ENCODE measurements around the gene UBE2J1.
"Not testable (repeated sequence)": the region's sequence is repeated elsewhere in the genome, so short reads cannot be mapped to it uniquely, and the experiment has no call there.

The UBE2J1 gene

DNA sequence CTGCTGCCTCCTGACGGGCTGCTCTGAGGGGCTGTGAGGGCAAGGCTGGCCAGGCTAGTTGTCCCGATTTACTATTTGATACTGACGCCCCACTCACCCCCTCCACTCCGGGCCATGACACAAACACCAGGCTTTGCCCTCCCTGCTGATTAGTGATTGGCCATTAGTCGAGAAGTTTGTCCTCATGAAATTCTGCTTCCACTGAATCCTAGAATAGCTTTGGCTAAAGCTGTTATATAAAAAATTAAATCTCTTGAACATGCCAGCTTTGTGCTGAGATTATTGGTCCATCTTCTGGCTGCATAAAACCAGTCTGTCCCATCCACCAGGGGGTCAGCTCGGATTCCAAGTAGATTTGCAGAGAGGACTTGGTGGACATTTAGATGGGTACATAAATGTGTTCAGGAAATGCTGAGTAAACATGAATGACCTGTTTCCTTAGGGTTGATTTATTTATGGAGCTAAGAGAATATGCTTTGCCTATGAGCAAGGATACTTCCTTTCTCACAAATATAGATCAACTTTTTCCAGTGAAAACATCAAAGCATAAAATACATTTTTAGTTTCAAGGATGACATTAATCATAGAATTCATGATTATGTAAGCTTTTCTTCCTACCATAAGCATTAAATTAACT is 37.2 kb downstream of the UBE2J1 start, which contains the start of gene GABRR2:
TSS of gene GABRR2 (minus strand) at position 51 of the 637 bp plus-strand sequence. CDS start 134 bp downstream, outside the sequence.
- no peak for DNase-seq

DNA sequence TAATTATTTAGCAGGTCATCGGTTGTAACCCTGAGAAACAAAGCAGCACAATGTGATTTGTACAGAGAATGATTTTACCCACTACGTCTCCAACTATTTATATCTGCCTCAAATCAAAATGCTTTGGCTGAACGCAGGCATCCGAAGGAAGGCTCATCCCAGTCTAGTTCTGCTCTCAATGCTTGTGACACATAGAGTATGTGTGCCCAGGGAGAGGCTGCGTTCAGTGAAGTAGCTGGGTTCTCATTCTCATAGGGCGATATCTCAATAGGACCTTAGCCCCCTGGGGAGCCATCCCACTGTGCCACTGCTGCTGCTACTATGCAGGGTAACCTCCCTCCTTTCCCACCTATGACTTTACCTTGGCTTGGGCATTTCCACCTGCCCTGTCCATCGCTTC is 37.8 kb downstream of the UBE2J1 start:
- no peak for DNase-seq

DNA sequence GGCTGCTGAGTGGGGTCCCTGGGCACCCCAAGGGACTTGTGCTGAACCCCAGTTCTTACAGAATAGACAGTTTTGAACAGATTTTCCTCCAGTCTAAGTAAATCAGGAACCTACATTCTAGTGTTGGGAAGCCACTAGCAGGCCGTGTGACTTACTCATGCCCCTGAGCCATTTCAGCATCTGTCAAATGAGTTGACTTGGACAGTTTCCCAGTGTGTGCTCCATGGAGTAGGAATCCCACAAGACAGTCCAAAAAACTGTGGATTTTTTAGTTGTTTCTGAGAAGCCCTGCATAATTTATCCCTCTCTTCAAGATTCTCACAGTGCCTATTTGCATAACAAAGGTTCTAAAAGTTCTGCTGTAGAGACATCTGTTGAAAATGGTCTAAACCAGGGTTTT is 39.5 kb downstream of the UBE2J1 start:
- no peak for DNase-seq

DNA sequence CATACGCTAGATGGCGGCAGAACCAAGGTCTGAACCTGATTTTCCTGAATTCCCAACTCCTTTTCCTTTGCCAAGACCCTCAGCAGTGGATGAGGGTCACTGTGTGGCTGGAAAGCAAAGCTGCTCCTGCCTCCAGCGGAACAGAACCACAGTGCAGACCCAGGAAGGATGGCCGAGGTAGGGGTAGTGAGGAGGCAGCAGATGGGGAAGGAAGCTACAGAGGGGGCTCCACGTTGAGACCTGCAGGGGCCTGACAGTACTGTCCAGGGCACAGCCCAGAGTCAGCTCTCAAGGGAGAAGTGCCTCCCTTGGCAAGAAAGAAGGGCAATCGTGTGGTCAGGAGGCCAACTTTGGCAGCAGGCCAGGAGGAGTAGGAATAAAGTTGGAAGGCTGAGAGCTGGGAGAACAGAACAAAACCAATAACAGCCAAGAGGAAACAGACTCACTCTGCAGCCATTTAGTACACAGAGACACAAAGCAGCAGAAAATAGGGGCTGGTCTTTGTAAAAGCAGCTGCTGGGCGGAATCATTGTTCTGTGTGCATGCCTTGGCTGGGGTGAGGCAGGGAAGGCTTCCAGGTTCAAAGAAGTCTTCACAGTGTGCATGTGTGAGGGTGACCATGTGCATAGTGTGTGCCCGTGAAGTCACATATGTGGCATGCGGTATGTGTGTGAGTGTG is 40.5 kb downstream of the UBE2J1 start:
- DNase-seq = no peak

DNA sequence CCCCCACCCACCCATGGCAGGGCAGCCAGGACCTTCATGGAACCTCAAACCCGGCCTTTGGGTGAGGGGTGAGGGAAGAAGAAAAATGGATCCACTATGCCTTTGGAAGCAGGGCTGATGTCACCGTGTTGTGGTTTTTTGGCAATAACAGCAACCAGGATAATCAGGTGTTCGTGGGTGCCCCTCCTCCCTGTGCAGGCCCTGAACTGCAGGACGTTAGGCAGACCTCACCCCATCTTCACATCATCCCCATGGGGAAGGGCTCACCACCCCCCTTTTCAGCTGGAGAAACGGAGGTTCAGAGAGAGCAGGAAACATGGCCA is 41.0 kb downstream of the UBE2J1 start:
- DNase-seq = no peak

DNA sequence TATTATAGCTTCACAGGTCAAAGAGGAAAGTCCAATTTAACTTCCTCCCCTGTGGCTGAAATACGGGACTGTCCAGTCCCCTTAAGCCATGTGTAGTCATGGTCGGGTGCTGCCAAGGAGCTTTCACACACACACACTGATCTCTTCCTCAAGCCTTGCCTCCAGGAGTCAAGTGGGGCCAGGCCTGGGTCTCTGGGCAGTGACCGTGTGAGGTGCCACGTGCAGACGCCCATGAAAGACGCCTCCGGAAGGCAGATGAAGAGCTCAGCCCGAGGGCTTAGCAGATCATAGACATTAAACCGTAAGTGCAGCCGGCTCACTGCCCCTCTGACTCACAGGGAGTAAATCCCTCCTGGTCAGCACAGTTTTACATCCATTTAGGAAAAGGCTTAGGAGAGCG is 41.6 kb downstream of the UBE2J1 start:
- no peak for DNase-seq

DNA sequence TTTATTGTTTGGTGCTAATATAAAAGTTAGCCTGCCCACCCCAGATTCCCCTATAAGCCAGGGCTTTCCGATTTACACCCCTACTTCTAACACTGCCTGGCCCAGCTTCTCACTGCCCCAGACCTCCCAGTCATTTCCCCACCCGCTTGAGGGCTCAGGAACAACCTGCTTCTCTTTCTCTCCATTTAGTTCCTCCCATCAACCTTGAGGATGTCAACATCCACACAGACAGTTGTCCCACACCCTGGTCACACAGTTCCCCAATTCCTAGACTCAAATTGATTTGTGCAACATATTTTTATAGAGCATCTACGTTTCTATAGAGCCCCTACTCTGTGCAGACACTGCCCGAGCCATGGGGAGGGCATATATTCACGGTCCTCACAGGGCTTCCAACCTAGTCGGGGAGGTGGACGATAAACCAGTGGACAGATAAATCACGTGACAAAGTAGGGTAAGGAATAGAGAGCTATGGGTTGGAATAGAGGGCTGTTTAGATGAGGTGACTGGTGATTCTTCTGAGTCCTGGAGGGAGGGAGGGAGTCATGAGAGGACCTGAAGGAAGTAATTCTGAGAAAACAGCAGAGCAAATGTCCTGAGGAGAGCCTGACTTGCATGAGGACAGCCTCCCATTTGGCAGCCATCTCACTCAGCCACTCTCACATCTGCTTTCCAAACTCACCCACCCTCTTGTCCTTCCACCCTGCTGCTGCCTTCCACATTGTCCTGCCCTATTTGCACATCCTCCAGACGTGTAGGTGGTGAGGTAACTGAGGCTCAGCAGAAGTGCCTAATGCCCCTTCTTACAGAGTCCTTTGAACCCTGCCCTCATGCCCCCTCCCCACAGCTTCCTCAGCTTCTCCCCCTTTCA is 43.8 kb downstream of the UBE2J1 start:
- DNase-seq = no peak

DNA sequence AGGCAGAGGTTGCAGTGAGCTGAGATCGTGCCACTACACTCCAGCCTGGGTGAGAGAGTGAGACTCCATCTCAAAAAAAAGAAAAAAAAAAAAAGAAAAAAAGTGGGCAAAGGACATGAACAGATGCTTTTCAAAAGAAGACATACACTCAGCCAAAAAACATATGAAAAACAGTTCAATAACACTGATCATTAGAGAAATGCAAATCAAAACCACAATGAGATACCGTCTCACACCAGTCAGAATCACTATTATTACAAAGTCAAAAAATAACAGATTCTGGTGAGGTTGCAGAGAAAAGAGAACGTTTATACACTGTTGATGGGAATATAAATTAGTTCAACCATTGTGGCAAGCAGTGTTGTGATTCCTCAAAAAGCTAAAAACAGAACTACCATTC is 48.0 kb downstream of the UBE2J1 start:
- DNase-seq = not testable (repeated sequence)

DNA sequence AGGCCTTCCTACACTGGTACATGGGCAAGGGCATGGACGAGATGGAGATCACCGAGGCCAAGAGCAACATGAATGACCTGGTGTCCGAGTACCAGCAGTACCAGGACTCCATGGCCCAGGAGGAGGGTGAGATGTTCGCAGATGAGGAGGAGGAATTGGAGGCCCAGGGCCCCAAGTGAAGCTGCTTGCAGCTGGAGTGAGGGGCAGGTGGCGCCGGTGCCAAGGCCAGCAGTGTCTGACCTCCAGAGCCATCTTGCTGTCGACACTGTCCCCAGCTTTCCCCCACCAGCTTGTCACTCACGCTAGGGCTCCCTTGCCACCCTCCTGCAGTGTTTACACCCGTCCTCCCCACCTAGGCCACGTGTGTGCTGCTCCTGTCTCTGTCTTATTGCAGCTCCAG is 49.6 kb downstream of the UBE2J1 start:
- DNase-seq = no peak

DNA sequence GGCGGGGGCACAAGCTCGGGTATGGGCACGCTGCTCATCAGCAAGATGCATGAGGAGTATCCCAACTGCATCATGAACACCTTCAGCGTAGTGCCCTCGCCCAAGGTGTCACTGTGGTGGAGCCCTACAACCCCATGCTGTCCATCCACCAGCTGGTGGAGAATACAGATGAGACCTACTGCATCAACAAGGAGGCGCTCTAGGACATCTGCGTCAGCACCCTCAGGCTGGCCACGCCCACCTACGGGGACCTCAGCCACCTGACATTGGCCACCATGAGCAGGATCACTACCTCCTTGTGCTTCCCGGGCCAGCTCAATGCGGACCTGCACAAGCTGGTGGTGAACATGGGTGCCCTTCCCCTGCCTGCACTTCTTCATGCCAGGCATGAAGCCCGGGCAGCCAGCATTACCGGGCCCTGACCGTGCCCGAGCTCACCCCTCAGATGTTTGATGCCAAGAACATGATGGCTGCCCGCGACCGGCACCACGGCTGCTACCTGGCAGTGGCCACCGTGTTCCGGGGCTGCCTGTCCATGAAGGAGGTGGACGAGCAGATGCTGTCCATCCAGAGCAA is 50.2 kb downstream of the UBE2J1 start:
- DNase-seq = no peak

DNA sequence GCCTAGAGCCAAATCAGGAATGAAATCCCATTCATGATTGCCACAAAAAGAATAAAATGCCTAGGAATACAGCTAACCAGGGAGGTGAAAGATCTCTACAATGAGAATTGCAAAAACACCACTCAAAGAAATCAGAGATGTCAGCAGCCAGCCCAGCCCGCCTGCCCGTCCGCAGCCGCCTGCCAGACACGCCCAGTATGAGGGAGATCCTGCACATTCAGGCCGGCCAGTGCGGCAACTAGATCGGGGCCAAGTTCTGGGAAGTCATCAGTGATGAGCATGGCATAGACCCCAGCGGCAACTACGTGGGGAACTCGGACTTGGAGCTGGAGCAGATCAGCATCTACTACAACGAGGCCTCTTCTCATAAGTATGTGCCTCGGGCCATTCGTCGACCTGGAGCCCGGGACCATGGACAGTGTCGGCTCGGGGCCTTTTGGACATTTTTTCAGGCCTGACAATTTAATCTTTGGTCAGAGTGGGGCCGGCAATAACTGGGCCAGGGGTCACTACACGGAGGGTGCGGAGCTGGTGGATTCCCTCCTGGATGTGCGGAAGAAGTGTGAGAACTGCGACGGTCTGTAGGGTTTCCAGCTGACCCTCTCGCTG is 50.8 kb downstream of the UBE2J1 start:
- no peak for DNase-seq

DNA sequence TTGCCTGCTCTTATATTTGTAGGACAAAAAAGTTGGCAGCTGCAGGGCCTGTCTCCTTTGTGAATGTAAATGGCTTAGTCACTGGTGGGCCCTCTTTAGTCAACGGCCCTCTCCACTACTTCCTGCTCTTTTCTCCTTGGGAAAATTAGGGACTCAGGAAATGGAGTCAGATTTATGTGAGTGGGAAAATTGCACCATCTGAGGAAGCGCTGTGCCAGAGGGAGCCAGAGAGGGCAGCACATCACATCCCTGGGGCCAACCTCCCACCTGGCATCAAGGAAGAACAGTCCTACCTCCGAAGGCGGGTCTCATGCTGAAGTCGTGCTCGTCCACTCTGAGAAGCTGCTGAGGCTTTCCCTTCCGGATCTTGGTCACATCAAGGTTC is 53.1 kb downstream of the UBE2J1 start:
- DNase-seq = no peak

DNA sequence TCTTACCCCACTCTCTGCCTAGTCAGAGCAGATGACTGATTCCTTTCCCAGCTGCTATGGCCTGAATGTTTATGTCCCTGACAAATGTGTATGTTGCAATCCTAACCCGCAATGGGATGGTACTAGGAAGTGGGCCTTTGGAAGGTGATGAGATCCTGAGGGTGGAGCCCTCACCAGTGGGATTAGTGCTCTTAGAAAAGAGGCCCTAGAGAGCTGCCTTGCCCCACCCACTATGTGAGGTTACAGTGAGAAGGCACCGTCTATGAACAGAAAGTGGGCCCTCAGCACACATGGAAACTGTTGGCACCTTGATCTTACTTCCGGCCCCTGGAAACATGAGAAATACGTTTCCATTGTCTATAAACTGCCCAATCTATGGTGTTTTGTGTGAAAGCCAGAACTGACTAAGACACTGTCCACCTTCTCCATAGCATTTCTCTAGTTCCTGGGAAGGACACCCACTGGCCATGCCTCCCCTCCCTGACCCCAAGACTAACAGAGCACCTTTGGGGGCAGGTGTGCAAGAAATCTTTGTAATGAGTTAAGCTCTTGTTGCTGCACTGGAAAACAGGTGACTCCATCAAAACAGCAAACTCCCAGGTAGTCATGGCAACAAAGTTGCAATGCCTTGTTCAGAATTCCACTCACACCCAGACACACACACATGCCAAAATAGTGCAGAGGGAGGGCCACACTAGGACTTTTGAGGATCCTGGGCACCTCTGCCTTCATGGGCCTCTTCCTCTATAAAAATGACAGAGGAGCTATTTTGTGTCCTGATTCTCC is 53.6 kb downstream of the UBE2J1 start:
- no peak for DNase-seq

DNA sequence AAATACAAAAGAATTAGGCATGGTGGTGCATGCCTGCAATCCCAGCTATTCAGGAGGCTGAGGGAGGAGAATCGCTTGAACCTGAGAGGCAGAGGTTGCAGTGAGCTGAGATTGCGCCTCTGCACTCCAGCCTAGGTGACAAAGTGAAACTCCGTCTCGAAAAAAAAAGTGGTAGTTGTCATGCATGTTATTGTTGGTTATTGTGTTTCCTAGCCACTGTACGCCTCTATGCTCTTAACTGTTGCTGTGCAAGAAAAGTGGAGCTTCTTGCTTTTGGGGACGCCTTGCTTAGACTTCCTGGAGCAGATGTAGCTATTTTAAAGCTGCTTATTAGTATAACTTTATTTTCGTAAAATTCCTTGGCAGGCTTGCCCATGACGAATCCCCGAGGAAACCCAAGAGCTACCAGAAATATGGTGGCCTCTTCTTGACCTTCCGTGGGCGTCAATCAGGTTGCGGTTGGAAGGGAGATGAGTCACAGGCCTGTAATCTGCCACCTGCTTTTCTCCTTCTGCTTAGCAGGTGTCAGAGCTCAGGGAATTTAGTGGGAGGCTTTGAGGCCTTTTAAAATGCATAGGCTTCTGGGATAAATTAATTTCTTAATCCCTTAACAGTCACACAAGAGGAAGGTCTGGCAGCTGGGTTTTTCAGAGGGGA is 54.7 kb downstream of the UBE2J1 start:
- no peak for DNase-seq

DNA sequence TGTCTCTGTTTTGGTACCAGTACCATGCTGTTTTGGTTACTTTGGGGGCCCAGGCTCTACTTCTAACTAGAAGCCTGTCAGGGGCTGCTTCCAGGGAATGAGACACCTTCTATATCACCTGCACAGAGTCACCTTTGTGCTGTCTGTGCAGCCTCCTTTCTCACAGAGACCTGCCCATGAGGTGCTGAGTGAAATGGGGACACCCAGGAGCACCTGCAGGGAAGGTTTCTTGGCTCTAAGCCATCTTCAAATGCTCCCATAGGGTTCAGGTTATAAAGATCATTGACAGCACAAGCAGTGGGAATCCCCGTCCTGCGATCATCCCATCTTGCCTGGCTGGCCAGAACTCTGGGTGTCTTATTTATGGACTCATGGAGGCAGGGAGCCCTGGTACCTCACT is 56.5 kb downstream of the UBE2J1 start:
- DNase-seq = no peak

DNA sequence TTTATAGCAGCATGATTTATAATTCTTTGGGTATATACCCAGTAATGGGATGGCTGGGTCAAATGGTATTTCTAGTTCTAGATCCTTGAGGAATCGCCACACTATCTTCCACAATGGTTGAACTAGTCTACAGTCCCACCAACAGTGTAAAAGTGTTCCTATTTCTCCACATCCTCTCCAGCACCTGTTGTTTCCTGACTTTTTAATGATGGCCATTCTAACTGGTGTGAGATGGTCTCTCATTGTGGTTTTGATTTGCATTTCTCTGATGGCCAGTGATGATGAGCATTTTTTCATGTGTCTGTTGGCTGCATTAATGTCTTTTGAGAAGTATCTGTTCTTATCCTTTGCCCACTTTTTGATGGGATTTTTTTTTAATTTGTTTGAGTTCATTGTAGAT is 57.4 kb downstream of the UBE2J1 start:
- not testable (repeated sequence) for DNase-seq

DNA sequence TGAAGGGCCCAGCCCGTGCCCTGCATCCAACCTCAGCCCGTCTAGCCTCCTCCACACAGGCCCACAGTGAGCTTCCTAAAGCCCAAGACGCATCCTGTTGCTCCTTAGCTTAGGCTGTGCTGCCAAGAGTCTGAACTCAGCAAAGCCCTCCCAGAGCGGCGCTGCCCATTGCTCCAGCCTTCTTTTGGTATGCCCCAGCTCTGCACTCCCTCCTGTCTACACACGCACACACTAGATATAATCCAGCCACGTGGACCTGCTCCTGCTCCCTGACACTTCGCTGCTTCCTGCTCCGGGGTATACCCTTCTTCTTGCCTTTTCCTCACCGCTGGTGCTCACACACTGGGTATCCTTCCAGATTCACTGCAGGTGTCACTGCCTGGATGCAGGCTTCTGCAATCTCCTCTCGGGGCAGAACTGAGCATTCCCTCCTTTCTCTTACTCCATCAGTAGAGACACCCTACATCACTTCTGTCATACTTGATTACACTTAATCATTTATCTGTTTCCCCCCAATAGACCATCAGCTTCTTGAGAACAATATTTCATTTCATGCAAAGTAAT is 61.2 kb downstream of the UBE2J1 start:
- no peak for DNase-seq

DNA sequence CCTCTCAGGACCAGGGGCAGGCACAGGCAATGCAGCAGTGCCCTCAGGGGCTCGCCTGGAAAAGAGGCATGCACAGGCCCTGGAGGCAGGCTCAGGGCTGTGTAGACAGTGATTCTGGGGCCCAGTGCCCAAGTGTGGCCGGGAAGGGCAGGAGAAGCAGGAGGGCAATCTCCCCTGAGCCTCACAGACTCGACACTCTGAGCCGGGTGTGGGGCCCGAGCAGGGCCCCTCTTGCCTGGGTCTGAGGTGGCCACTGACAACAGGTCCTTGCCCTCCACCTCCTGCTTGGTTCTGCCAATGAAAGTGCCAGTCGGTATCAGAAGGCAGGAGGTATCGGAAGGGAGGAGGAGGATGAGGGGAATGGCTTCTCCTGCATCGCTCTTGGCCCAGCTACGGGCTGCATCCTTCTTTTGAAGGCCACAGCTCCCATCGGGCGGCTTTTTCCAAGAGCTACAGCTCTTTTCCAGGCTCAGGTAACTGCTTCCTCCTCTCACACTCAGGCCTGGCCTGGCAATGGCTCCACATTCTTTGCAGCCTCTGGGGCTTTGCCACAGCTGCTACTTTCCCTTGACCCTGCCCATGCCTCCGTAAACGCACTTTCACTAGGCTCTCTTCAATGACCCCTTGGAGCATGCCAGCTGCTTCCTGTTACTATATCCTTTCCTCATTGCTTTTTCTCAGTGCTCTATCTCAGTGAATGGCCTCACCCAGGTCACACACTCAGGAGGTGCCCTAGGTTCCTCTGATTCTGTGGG is 61.9 kb downstream of the UBE2J1 start:
- no peak for DNase-seq

DNA sequence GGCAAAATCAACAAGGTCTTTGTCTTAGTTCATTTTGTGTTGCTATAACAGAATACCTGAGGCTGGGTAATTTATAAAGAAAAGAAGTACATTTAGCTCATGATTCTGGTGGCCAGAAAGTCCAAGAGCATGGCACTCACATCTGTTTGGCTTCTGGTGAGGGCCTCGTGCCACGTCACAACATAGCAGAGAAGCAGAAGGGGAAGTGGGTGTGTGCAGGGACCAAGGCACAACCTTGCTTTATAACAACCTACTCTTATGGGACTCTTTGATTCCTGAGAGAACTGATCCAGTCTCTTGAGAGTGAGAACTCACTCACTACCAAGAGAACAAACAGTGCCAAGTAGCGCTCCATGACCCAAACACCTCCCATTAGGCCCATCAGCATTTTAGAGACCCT is 62.8 kb downstream of the UBE2J1 start:
- no peak for DNase-seq

DNA sequence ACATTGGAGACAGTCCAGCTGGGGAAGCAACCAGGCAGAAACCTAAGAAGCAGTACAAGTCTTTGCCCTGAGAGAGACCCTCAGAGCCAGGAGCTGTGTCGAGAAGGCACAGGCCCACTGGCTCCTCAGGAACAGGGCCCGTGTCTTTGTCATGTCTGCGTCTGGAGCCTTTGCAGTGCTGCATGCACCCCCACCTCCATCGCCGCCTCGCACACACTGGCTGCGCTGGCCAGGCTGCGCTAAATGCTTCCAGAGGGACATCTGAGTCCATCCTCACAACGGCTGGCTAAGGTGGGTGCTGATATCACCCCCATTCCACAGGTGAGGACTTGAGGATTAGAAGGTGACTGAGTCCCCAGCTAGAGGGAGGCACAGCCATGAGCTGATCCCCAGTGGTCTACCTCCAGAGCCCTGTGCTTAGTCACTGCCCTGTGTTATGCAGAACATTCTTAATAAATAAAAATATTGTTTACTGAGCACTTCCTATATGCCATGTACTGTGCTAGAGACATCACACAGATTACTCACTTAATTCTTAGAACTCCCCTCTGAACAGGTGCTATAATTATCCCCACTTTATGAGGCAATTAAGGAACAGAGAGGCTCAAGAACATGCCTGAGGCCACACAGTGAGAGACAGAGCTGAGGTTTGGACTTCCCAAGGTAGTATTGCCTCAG is 65.0 kb downstream of the UBE2J1 start:
- DNase-seq = peak; percentile 33

Measured in NK-92 treated with Interleukin-12 subunit alpha and Interleukin-12 subunit beta, amount 100 ng/mL, for 24 hours (cell line).